Activated CD4-positive, alpha-beta T cell treated with anti-CD3 and anti-CD28 coated beads for 36 hours (primary cell): ENCODE results near the gene TNNC1. TPM values are rescaled to one million over a fixed set of nuclear protein-coding genes. Genes with fewer than 3 reads are reported as not detected.
A peak's percentile ranks its signal among the peaks of the same experiment; 100 is the strongest.

Experiments
- ATAC-seq: fragments of 200-7000 bp; cut with Tn5 transposase; one replicate; pipeline ENCODE4 v1.10.0; 2021; ENCODE audit warnings: mild to moderate bottlenecking, moderate library complexity
- CTCF ChIA-PET: fragments of 350-600 bp; sonication (Branson Sonifier 250); formaldehyde crosslinking; loops from one replicate; lab custom pipeline; 2021; ENCODE audit warnings: antibody characterized with exemption; lab: Charles Lee
- POLR2A ChIA-PET: fragments of 350-600 bp; sonication (Branson Sonifier 250); formaldehyde crosslinking; loops from one replicate; lab custom pipeline; 2021; ENCODE audit warnings: antibody characterized with exemption, inconsistent platforms; lab: Charles Lee
- DNase-seq: peaks from one replicate; pipeline ENCODE4 v3.0.0-alpha.2; 2020
- H3K27ac Mint-ChIP-seq: one replicate; pipeline ENCODE4 v1.8.0; 2021; ENCODE audit warnings: mixed read lengths
- H3K27me3 Mint-ChIP-seq: one replicate; pipeline ENCODE4 v1.8.0; 2021; ENCODE audit warnings: mixed read lengths
- H3K36me3 Mint-ChIP-seq: one replicate; pipeline ENCODE4 v1.8.0; 2021; ENCODE audit warnings: low read depth, mixed read lengths
- H3K4me1 Mint-ChIP-seq: one replicate; pipeline ENCODE4 v1.8.0; 2021; ENCODE audit warnings: mixed read lengths
- H3K4me3 Mint-ChIP-seq: one replicate; pipeline ENCODE4 v1.8.0; 2021; ENCODE audit warnings: mild to moderate bottlenecking, moderate library complexity, mixed read lengths
- H3K9me3 Mint-ChIP-seq: one replicate; pipeline ENCODE4 v1.8.0; 2021; ENCODE audit warnings: low read depth, mixed read lengths
- intact Hi-C, 2 experiments: fragments of 100-400 bp; cut with DNase I in 1 of 2; cut with micrococcal nuclease in 1 of 2; formaldehyde crosslinking; loops; one replicate each; pipeline versions ENCODE4 v1.14.2 to v1.15.1; 2022 to 2024; cut with DNase I, micrococcal nuclease
- total RNA-seq, 2 experiments: library from RNA; stranded (reverse); gene quantifications; one replicate each; pipeline ENCODE4 v1.2.3, GENCODE V29; 2021

Gene TNNC1
- 1 to 10 TPM; 2.7 to 4.2 TPM for total RNA-seq

GRCh38 chr3:52453496-52454249 is at the start of gene TNNC1:
TNNC1 (minus strand) TSS chr3:52454041; CDS start chr3:52454015, 26 bp downstream.
- Mint-ChIP-seq H3K27me3 (no peaks in the 10 kb centered on the region), H3K9me3 (no peaks in the 10 kb centered on the region), H3K4me1 (peaks cover 36% of the 10 kb centered on the region), H3K36me3 (peaks cover 14% of the 10 kb centered on the region), H3K4me3 (peak within 1 kb of the TSS; percentile 96), H3K27ac (peak within 1 kb of the TSS; percentile 95)
- intact Hi-C loops = loop anchor here in 1 of 2 experiments (2.0 kb wide), 1 partner anchor 167 kb away; the partner anchor contains the start of gene GLYCTK
- CTCF ChIA-PET = interaction anchor here (1.1 to 1.9 kb wide), 4 partner anchors 9 to 317 kb away, joined by 3 to 10 read pairs (median 4); partner anchors contain the start of genes NEK4 and SEMA3G
- POLR2A ChIA-PET = interaction anchor here (0.7 kb wide), 1 partner anchor 297 kb away, joined by 4 read pairs; no protein-coding TSS in a partner anchor
- DNase-seq (no peak), ATAC-seq (no peak)

DNA sequence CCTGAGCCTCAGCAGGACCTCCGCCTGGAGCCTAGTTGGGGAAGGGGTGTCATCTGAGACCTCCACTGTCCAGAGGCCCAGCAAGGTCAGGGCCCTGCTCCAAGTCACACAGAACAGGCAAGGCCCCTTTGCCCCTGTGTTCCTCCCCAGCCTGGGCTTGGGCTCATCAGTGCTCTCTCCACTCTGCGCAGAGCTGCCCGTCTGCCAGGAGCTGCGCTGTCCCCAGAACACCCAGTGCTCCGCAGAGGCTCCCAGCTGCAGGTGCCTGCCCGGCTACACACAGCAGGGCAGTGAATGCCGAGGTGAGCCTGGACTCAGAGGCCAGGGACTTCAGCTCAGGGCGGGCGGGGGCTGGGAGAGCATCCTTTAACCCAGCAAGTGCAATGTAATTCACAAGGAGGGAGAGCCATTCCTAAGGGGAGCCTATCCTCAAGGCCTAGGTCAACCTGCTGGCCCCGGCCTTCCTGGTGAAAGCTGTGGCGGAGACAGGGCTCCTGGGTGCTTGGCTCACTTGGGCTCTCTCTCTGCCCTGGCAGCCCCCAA is 49.0 kb upstream of the TNNC1 start:
- POLR2A ChIA-PET = no interaction called here

DNA sequence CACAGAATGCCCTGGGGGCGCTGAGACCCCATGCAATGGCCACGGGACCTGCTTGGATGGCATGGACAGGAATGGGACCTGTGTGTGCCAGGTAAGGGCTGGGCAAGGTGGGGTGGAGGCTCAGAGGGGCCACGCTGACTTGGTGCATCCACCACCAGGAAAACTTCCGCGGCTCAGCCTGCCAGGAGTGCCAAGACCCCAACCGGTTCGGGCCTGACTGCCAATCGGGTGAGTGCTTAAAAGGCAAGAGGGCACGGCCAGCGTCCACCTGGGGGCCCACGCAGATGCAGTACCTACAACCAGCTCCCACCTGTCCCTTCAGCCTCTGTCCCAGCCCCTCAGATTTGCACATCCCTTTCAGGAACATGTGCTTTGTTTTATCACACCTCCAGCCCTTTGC is 48.2 kb upstream of the TNNC1 start:
- DNase-seq (no peak), ATAC-seq (no peak)
- POLR2A ChIA-PET = no interaction called here
- H3K36me3 Mint-ChIP-seq = no peaks in the 10 kb centered on the region
- no peaks in the 10 kb centered on the region for H3K9me3 Mint-ChIP-seq
- CTCF ChIA-PET = interaction anchor here (1.0 kb wide), 1 partner anchor 9 kb away, joined by 4 read pairs; no protein-coding TSS in a partner anchor
- H3K4me3 Mint-ChIP-seq = no peak overlapping the region
- intact Hi-C loops = no loop called here
- H3K27ac Mint-ChIP-seq = no peak overlapping the region
- H3K4me1 Mint-ChIP-seq = no peaks in the 10 kb centered on the region
- no peaks in the 10 kb centered on the region for H3K27me3 Mint-ChIP-seq

More for the DNA sequence above, 49.0 kb upstream of the TNNC1 start:
- H3K9me3 Mint-ChIP-seq = no peaks in the 10 kb centered on the region
- no peaks in the 10 kb centered on the region for H3K36me3 Mint-ChIP-seq
- H3K4me3 Mint-ChIP-seq = no peak overlapping the region
- DNase-seq (no peak), ATAC-seq (no peak)
- no peak overlapping the region for H3K27ac Mint-ChIP-seq
- intact Hi-C loops = no loop called here
- no peaks in the 10 kb centered on the region for H3K4me1 Mint-ChIP-seq
- CTCF ChIA-PET = no interaction called here
- no peaks in the 10 kb centered on the region for H3K27me3 Mint-ChIP-seq

GRCh38 chr3:52501046-52501445 is 47.2 kb upstream of the TNNC1 start:
- ChIA-PET CTCF (no interaction called here), POLR2A (no interaction called here)
- H3K4me1 Mint-ChIP-seq = no peaks in the 10 kb centered on the region
- H3K4me3 Mint-ChIP-seq = no peak overlapping the region
- H3K9me3 Mint-ChIP-seq = no peaks in the 10 kb centered on the region
- no peaks in the 10 kb centered on the region for H3K36me3 Mint-ChIP-seq
- DNase-seq = no peak
- no peaks in the 10 kb centered on the region for H3K27me3 Mint-ChIP-seq
- intact Hi-C loops = no loop called here
- H3K27ac Mint-ChIP-seq = no peak overlapping the region
- ATAC-seq = no peak

DNA sequence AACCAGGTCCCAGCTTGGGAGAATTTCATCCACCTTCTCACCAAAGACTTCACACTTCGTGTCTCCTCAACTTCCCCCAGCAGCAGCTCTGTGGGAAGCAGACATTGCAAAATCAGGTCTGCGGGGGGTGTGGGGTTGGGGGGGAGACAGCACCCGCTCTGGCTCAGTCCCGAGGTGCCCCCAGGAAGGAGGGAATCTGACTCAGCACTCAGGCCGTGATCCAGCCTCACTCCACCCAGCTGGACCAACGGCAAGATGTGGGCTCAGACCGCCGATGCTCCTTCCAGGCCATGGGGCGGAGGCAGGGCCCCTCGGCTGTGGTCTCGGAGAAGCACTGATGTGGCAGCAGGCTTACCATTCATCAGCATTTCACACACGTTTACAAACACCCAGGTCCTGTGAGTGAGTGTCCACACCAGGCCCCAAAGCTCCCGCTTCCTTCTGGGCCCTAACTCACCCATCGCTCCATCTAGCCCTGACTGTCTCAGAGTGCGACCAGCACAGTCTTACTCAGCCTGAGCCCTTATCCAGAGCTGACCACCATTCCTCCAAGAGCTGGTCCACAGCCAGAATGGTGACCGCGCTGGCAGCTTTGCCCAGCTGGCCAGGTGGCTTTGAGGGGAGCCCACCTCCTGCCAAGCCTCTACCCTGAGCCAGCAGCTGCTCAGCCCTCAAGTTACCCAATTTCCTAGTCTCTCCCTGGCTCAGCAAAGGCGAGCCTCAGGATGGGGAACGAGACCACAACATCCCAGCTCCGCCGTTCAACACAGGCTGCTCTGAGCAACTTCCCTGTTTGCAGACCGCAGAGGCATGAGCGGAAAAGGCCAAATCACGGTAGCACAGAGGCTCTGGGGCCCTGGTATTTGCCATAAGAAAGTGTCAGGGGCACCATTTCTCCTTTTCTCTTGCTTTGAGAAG is 44.6 kb upstream of the TNNC1 start:
- no peak overlapping the region for H3K27ac Mint-ChIP-seq
- H3K36me3 Mint-ChIP-seq = no peaks in the 10 kb centered on the region
- H3K27me3 Mint-ChIP-seq = peaks cover 2% of the 10 kb centered on the region
- ATAC-seq (no peak), DNase-seq (no peak)
- CTCF ChIA-PET = interaction anchor here (0.7 kb wide), 1 partner anchor 118 kb away, joined by 3 read pairs; no protein-coding TSS in a partner anchor
- intact Hi-C loops = no loop called here
- POLR2A ChIA-PET = interaction anchor here (1.3 kb wide), 1 partner anchor 38 kb away, joined by 3 read pairs; the partner anchor contains the start of gene UQCC5
- no peaks in the 10 kb centered on the region for H3K9me3 Mint-ChIP-seq
- no peak overlapping the region for H3K4me3 Mint-ChIP-seq
- H3K4me1 Mint-ChIP-seq = no peaks in the 10 kb centered on the region

DNA sequence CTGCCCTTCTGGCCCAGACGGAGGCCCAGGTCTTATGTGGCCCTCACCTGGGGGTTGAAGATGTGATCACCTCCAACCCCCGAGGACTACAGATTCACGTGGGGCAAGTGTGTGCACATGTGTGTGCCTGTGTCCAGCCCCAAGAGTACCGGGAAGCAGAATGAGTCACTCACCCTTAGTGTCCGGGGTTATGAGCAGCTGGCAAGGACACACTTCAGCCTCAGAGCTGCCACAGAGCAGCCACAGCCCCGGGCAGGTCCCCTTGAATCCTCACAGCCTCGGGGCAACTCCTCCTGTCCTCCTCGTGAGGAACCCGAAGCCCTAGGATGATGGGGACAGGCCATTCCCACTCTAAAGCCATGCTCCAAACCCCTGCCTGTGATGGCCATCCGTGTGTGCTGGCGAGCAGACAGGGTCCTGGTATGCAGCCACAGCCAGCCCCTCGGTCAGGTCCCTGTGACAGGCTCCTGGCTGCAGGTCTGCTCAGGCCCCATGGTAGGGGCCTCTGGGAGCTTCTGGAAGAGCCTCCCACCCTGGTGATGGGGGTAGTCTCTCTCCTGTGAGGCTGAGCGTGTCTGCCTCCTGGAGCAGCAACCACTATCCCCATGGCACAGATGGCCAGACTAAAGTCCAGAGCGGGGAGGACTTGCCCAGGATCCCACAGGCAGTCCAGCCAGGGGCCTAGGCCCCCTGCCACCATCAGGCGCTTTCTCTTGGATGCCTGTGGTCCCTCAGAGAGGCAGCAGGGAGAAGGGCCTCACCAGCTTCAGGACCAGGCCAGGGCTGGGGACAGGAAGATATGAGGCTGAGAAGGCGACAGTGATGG is 42.1 kb upstream of the TNNC1 start:
- DNase-seq (no peak), ATAC-seq (no peak)
- Mint-ChIP-seq H3K27me3 (peaks cover 2% of the 10 kb centered on the region), H3K4me3 (no peak overlapping the region), H3K27ac (no peak overlapping the region), H3K9me3 (no peaks in the 10 kb centered on the region), H3K4me1 (no peaks in the 10 kb centered on the region), H3K36me3 (peaks cover 12% of the 10 kb centered on the region)
- intact Hi-C loops = no loop called here
- ChIA-PET POLR2A (interaction anchor here (0.6 kb wide), 2 partner anchors 27 to 144 kb away, joined by 3 to 5 read pairs; no protein-coding TSS in a partner anchor), CTCF (interaction anchor here (1.1 kb wide), 1 partner anchor 10 kb away, joined by 3 read pairs; no protein-coding TSS in a partner anchor)

GRCh38 chr3:52494886-52495495 is 41.1 kb upstream of the TNNC1 start, which contains the start of gene STAB1:
STAB1 (plus strand) TSS chr3:52495338; CDS start chr3:52495414, 76 bp downstream.
- ATAC-seq (no peak), DNase-seq (no peak)
- no peak within 1 kb of the TSS for H3K4me3 Mint-ChIP-seq
- H3K27me3 Mint-ChIP-seq = peaks cover 2% of the 10 kb centered on the region
- H3K9me3 Mint-ChIP-seq = no peaks in the 10 kb centered on the region
- no peak within 1 kb of the TSS for H3K27ac Mint-ChIP-seq
- ChIA-PET POLR2A (interaction anchor here (0.6 kb wide), 2 partner anchors 26 to 145 kb away, joined by 3 to 5 read pairs; no protein-coding TSS in a partner anchor), CTCF (interaction anchor here (0.7 to 1.1 kb wide), 2 partner anchors 11 to 20 kb away, joined by 3 read pairs; no protein-coding TSS in a partner anchor)
- intact Hi-C loops = no loop called here
- H3K4me1 Mint-ChIP-seq = no peaks in the 10 kb centered on the region
- H3K36me3 Mint-ChIP-seq = peaks cover 15% of the 10 kb centered on the region

DNA sequence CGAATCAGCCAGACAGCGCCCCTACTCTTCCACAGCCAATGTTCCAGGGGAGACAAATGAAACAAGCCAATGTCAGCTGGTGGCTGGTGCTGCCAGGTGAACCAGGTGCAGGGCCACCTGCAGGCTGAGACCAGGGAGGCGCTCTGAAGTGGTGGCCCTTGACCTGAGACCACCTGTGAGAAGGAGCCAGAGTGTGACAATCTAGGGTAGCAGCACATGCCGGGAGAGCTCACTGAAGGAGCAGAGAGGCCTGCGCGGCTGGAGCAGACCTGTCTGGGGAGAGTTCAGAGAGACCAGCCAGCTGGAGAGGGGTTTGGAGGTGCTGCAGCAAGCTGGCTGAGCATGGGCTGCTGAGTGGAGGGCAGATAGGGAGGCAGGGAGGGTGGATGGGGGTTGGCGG is 40.6 kb upstream of the TNNC1 start:
- intact Hi-C loops = no loop called here
- ATAC-seq (no peak), DNase-seq (no peak)
- Mint-ChIP-seq H3K27ac (no peak overlapping the region), H3K36me3 (peaks cover 20% of the 10 kb centered on the region), H3K27me3 (peaks cover 2% of the 10 kb centered on the region), H3K4me3 (no peak overlapping the region), H3K4me1 (no peaks in the 10 kb centered on the region), H3K9me3 (no peaks in the 10 kb centered on the region)
- ChIA-PET POLR2A (no interaction called here), CTCF (interaction anchor here (0.5 to 1.1 kb wide), 2 partner anchors 11 to 54 kb away, joined by 3 read pairs; no protein-coding TSS in a partner anchor)

DNA sequence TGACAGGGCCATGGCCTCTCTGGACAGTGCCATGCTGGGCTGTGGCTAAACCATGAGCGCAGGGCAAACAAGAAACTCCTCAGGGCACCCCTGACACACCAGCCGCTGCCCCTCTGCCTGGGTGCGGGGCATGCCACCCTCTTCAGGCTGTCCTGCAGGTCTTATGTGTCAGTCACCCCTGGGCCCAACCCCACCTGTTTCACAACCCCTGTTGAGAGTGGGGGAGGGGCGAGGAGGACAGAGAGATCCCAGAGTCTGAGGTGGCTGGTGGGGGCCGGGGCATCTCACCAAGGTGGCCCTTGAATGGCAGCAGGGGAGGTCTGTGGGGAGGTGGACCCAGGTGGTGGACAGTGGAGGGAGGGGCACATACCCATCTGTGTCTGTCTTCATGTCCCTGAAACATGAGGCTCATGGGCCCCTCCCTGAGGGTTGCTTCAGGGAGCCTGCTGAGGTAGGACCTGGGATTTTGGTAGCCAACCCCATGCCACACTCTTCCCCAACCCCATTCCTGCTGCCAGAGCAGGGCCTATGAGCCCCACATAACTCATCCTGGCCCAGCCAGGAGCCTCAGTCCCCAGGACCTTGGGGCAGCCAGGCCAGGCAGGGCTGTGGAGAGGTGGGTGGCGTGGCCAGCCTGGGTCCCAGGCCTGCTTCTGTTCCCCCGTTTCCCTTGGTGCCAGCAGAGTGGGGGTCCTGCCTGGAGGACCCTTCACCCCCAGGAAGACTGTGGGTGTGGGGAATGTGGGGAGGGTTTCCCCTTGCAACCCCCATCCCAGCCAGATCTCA is 39.6 kb upstream of the TNNC1 start:
- ChIA-PET POLR2A (no interaction called here), CTCF (no interaction called here)

More for the DNA sequence above, 39.6 kb upstream of the TNNC1 start:
- Mint-ChIP-seq H3K36me3 (peaks cover 20% of the 10 kb centered on the region), H3K9me3 (no peaks in the 10 kb centered on the region), H3K27ac (no peak overlapping the region), H3K27me3 (peaks cover 2% of the 10 kb centered on the region), H3K4me3 (no peak overlapping the region), H3K4me1 (no peaks in the 10 kb centered on the region)
- ATAC-seq = no peak
- intact Hi-C loops = no loop called here
- no peak for DNase-seq
